GM18517 (cell line): ENCODE results near the gene GPA33.
"Not testable (repeated sequence)": the region's sequence is repeated elsewhere in the genome, so short reads cannot be mapped to it uniquely, and the experiment has no call there.

Source experiments
- ATAC-seq: cut with Tn5 transposase; IDR thresholded peaks from one replicate; pipeline ENCODE4 v1.9.1; 2021; ENCODE audit warnings: mild to moderate bottlenecking, moderate library complexity; ENCODE audit not compliant: unreplicated experiment

The GPA33 gene

DNA sequence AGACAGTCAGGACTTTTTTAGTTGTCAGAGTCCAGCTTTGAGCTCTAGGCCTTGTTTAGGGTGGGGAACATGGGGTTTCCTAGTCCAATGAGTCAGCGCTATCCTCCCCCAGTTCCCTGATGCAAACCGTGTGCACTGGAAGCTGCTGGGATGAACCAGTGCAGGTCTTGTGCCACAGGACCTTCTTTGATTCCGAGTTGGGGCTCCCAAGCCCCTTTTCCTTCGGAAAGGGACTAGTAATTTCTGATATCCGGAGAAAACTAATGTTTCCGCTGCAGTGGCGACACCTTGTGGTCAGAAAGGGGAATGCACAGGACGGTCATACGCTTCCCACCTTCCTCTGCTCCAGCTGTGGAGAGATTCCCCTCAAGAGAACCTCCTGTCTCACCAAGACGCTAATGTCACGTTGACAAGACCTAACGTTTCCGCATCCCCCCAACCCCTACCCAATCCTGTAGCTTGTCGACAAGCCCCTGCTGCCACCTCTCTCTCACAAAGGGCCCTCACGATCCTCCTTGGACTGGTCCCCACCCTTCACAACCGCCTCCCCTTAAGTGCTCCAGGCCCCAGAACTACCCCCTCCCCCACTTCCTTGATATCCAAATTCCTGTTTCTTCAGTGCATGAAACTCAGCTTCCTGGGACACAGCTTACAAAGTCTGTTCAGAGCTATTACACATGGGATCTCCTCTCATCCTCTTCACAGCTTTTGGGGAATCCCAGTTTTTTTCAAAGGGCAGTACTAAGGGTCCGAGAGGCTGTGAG lies 30.9 kb downstream of the GPA33 start:
- ATAC-seq, result no peak

DNA sequence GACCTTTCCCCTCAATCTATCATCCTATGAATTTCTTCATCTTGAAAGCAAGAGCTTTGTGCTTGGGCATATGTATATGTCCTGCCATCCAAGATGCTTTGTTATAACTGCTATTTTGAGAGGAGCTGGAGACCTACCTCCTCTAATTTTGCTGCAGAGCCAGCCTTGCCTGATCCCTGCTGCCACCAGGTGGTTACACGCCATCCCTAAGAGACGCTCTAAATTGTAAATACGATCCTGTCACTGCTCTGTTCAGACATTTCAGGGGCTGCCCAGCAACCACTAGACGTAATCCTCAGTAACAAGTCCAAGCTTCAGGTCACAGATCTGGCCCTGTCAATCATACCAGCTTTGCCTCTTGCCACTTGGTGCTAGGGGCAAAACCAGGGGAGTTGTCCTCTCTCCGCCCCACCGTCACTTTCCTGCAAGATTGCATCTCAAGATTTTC lies 32.9 kb downstream of the GPA33 start:
- no peak for ATAC-seq

DNA sequence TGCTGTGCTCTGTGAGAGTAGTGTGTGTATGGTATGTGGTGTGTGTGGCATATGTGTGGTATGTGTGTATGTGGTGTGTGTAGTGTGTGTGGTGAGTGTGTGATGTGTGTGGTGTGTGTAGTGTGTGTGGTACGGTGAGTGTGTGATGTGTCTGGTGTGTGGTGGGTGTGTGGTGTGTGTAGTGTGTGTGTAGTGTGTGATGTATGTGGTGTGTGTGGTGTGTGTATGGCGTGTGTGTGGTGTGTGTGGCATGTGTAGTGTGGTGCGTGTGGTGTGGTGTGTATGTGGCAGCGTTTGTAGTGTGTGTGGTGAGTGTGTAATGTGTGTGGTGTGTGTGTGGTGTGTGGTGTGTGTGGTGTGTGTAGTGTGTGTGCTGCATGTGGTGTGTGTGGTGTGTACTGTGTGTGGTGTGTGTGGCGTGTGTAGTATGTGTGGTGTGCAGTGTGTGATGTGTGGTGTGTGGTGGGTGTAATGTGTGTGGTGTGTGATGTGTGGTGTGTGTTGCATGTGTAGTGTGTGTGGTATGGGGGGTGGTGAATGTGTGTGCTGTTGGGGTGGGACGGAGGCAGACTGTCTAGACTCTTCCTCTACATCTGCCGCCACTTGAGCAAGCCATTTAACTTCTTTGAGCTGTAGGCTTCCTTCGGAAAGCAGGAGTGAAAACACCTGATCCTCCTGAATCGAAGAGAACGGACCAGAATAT lies 33.5 kb downstream of the GPA33 start:
- ATAC-seq, result no peak

DNA sequence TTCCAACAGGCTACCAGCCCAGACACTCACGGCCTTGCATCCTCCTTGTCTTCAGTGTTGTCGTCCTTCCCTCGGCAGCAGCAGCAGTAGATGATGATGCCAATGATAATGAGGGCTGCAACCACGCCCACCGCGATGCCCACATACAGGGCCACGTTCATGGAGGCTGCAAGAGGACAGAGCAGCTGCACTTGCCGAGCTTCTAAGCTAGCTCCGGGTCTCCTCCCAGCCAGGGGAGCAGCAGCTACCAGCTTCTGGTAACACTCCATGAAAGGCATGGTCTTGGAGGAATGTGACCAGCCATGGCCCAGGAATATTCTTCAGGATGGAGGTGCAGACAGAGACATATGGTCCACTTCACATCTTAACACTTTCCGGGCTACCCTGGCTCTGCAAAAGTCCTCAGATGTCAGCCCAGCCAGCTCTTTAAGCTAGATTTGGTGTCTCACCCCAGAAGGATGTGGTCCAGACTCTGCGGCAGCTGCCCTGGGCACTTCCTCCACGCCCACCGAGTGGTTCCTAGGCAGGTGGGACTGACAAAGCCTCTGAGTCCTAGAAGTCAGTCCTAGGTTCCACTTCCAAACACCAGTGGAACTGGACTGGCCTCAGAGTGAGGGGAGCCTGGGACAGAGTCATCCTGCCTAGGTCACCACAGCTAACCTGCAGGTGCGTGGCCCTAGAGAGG lies 35.1 kb downstream of the GPA33 start:
- ATAC-seq, result no peak

DNA sequence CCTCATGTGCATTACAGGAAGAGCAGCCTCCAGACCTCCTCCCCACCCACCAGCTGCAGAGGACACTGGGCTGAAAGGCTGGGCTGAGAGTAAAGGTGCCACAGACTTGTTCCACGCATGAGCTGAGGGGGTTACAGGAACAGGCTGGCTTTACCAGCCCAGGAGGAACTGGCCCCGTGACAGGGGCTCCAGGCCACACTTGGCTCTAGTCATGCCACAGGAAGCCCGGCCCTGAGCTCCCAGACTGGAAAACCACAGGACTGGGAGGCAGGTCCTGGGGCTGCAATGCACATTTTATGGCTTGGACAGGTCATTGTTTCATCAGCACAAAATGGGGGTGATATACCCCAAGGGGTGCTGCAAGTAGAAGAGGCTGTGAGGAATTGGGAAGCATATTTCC lies 35.6 kb downstream of the GPA33 start:
- ATAC-seq, result no peak

DNA sequence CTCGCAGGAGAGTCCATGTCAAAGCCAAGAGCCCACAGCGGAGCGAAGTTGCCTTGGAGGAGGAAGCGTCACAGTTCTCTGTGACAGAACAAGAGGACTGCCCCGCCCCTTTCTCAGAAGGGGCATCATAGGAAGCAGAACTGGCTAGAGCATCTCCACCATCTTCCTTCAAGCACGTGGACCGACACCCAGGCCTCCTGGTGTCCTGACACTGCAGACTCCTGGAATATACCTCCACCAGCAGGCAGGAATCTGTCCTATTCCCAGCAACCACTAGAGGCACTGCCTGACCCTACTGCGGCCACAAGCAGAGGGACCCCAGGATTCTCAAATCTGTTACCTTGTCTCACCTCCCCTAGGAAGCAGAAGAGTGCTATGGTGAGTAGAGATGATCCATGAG lies 37.8 kb downstream of the GPA33 start:
- no peak for ATAC-seq

DNA sequence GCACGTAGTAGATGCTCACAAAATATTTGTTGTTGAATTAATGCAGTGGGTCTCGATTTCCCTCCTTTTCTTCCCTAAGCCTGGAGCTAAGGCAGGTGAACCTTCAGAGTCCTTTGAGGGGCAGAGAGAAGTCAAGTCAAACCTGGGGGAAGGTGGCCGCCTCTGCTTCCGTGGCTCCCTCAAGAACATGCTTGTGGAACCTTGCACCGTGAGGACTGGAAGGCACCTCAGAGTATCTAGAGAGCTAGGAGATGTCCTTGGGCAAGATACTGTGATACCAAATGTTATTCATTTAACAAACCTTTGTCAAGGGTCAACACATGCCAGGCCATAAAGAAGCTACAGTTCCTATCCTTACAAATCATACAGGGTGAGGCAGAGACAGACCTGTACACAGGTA lies 38.3 kb downstream of the GPA33 start:
- ATAC-seq, result no peak

DNA sequence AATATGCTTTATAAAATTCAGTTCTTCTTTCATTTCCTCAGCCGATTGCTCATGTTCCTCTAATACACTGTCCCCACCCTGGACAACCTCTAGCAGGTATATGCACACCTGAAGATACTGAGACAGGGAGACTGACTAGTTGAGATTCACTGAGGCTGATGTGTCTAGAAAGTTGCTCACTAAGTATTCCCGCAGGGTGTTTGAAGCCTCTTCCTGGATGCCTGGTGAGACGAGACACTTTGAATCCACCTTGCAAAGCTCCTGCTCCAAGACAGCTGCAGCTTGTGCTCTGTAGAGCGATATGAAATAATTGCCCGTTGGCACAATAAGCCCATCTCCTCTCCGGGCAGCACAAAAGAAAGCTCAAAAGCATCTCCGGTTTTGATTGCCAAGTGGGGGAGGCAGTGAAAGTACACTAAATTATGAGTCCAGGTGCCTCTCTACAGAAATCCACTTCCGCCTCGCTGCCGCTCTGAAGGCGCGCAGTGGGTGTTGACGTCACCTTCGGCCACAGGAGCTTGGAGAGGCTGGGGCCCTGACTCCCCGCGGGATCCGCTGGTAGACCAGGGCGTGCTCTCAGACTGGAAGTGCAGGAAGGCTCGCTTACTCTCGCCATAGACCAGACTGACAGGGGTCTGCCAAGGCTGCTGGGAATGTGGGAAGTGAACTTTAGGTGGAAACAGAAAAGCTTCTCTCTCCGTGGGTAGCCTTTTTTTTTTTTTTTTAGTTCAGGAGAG lies 46.3 kb downstream of the GPA33 start:
- peak; percentile 96 for ATAC-seq

DNA sequence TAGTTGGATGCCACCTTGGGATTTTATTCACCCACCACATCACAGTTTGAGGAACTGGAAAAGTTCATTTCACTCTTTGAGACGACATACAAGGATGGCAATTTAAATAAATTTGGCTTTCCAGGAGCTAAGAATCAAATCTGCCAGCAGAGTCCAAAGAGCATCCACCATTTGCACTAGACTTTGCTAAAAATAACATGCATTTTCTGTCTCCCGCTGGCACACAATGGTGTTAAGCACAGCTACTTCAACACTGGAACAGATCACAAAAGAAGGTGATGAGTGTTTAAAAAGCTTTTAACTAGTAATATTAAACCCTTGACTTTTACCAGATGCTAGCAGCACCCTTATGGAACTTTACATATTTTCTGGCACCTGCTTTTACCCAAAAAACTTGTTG lies 56.5 kb downstream of the GPA33 start:
- no peak for ATAC-seq

DNA sequence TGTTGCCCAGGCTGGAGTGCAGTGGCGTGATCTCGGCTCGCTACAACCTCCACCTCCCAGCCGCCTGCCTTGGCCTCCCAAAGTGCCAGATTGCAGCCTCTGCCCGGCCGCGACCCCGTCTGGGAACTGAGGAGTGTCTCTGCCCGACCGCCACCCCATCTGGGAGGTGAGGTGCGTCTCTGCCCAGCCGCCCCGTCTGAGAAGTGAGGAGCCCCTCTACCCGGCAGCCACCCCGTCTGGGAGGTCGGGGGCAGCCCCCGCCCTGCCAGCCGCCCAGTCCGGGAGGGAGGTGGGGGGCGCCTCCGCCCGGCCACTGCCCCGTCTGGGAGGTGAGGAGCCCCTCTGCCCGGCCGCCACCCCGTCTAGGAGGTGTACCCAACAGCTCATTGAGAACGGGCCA lies 60.6 kb downstream of the GPA33 start:
- ATAC-seq, result not testable (repeated sequence)

DNA sequence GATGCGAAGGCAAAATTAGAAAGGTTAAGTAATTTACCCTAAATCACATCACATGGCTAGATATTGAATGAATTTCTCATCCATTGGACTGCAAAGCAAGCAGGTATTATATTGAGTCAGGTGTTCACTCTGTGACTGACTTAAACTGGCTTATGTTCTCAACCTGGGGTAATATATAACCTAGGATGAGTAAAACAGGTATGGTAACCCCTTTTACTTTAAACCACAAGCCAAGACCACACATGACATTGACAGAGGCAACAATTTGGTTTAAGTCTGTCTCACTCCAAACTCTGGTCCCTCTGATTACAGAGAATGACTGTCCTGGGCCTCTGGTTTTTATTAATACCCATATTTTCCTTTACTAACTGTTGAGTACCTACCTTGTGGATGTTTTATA lies 67.8 kb downstream of the GPA33 start:
- ATAC-seq, result no peak

DNA sequence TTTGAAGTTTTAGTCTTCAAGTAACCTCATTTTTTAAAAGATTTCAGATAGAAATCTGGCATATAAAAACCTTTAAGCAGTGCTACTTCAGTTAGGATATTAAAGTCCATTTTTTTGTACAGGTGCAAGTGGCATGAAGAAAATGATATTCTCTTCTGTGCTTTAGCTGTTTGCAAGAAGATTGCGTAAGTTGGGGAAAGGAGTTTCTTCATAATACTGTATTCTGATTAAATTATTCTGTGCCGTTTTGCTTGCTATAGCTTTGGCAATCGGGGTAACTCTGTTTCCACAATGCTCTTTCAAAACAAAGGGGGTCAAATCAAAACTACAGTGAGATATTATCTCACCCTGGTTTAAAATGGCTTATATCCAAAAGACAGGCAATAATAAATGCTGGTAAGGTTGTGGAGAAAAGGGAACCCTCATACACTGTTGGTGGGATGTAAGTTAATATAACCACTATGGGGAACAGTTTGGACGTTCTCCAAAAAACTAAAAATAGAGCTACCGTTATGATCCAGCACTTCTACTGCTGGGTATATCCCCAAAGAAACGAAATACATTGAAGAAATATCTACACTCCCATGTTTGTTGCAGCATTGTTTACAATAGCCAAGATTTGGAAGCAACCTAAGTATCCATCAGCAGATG lies 74.0 kb downstream of the GPA33 start:
- ATAC-seq, result no peak

DNA sequence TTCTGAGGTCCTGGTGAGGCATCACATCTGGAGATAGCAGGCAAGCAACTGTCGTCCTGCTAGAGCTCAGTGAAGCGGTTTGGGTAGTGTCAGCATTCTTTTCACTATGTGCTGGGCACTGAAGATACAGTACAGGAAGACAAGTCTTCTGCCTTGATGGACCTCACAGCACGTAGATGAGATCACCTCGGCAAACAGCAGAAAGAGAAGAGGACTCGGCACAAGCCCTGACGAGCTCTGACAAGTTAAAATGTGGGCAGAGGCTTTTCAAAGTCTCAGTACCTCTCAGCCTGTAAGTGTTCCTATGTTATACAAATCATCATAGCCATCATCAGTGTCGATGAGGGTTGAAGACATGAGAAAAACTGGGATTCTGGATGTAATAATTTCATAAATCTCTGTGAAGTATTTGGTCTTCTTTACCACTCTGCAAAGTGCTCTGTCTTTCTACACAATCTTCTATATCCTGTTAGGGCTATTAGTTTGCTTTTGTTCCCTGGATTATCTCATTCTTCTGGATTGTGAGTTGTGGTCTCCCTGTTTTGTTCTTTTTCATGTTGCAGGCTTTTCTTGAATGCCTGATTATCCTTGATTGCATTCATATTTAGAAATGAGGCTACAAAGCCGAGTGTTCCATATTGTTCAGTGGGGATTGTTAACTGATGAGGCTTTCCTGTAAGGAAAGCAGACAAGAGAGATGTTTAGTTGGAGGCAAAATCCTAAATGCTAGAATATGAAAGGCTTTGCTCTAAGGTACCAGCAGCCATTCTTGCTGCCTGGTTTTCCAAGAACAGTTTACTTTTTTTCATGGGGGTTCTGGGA lies 76.9 kb downstream of the GPA33 start:
- ATAC-seq, result no peak

DNA sequence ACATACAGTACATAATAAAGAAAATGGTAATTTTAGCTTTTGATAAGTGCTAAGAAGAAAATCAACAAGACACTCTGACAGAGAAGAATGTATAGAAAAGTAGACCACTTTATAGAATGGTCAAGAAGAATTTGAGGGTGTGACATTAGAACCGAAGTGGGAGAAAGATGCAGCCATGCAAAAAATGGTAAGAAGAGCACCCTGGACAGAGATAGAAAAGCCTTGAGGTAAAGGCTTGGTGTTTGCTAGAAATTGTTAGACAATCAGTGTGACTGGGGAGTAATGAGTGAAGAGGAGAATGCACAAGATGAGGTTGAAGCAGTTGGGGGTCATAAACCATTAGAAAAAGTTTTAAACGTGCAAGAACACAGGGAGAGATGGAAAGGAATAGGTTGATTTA lies 77.6 kb downstream of the GPA33 start:
- ATAC-seq, result no peak

DNA sequence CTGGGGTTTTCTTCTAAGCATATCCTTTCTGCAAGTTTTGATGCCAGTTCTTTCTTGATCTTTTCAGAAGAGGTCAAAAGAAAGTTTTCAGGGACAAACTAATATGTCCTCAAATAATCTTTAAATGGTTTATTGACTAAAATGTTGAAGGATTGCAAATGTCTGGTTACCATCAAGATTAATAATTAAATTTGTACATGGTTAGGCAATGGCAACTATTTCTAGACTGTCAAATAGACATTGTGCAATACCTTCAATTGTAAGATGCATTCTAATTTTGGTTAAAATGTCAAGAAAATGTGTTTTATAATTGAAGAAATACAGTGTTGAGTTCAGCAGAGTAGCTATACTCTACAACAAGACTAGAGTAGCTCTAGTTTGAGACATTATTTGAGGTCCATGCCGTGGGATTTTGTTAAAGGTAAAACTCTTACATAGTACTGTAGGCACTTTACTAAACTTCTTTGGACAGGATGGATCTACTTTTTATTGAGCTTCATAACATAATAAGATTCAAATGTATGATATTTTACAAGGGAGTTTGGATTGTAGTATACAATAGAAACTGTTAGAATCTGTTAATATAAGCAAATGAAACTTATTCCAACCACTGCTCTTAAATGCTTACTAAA lies 78.5 kb downstream of the GPA33 start:
- ATAC-seq, result no peak

DNA sequence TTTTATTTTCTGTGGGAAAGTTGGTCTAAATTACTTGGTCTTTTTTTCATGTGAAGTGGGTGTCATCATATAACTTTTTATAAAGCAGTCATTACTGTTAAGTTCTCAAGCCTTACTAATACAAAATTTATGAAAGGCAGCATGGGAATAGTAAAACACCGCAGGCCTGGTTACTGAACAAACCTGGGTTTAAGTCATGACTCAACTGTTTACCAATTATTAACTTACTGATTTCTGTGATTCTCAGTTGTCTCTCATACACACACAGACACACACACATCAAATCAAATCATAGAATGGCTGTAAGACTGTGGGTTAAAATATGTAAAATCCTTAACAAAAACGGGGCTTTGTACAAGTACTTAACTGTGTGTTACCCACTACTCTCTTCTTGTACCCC lies 86.5 kb downstream of the GPA33 start:
- ATAC-seq, result no peak
